Parathyroid adenoma (tissue), 2 donors: ENCODE data around the gene KRT1.
"Not testable (repeated sequence)": the region's sequence is repeated elsewhere in the genome, so short reads cannot be mapped to it uniquely, and the experiment has no call there.

Source experiments
- H2AFZ ChIP-seq: fragments of 300-600 bp; sonication (generic); one replicate; pipeline ENCODE4 v1.7.0; 2017; ENCODE audit warnings: antibody characterized with exemption, mild to moderate bottlenecking
- H3K27ac ChIP-seq: fragments of 300-600 bp; sonication (generic); one replicate; pipeline ENCODE4 v1.7.0; 2017
- H3K27me3 ChIP-seq: fragments of 300-600 bp; sonication (generic); one replicate; pipeline ENCODE4 v1.7.0; 2017; ENCODE audit warnings: low read length; ENCODE audit not compliant: control insufficient read depth, insufficient read depth
- H3K36me3 ChIP-seq: fragments of 300-600 bp; sonication (generic); one replicate; pipeline ENCODE4 v1.7.0; 2017; ENCODE audit warnings: low read length; ENCODE audit not compliant: control insufficient read depth, insufficient read depth
- H3K4me1 ChIP-seq: fragments of 300-600 bp; sonication (generic); one replicate; pipeline ENCODE4 v1.7.0; 2017; ENCODE audit warnings: control low read depth
- H3K4me2 ChIP-seq: fragments of 300-600 bp; sonication (generic); one replicate; pipeline ENCODE4 v1.7.0; 2017; ENCODE audit warnings: low read length
- H3K4me3 ChIP-seq: fragments of 300-600 bp; sonication (generic); one replicate; pipeline ENCODE4 v1.7.0; 2017; ENCODE audit warnings: low read depth, low read length
- H3K79me2 ChIP-seq: fragments of 300-600 bp; sonication (generic); one replicate; pipeline ENCODE4 v1.7.0; 2017; ENCODE audit warnings: control low read depth
- H3K9ac ChIP-seq: fragments of 300-600 bp; sonication (generic); one replicate; pipeline ENCODE4 v1.7.0; 2017; ENCODE audit warnings: mild to moderate bottlenecking
- H3K9me3 ChIP-seq: fragments of 300-600 bp; sonication (generic); one replicate; pipeline ENCODE4 v1.7.0; 2017; ENCODE audit warnings: low read length; ENCODE audit not compliant: control insufficient read depth
- CTCF ChIP-seq: fragments of 300-600 bp; sonication (generic); IDR thresholded peaks from one replicate; pipeline ENCODE4 v1.7.0; 2017; ENCODE audit warnings: antibody characterized with exemption, mild to moderate bottlenecking
- donor health status: primary hyperparathyroidism.

Gene KRT1

DNA sequence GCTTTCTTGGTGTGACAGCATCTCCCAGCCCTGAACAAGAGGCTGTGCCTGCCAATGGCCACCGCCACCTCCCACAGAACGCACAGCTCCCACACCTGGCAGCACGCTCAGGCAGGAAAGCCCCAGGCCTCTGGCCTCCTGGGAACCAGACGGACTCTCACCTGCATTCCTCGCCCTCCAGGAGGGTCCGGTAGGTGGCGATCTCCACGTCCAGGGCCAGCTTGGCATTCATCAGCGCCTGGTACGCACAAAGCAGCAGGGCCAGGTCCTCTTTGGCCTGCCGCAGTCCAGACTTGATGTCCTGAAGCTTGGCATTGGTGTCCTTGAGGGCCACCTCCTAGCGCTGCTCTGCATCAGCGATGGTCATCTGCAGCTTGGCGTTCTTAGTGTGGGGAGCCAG is 35.2 kb upstream of the KRT1 start:
- no peak for TF ChIP-seq CTCF
- H3K36me3 ChIP-seq = no peaks in the 10 kb centered on the region
- H3K4me1 ChIP-seq = no peaks in the 10 kb centered on the region
- H3K79me2 ChIP-seq = no peaks in the 10 kb centered on the region
- H3K9me3 ChIP-seq = no peaks in the 10 kb centered on the region
- H2AFZ ChIP-seq = no peak overlapping the region
- H3K4me3 ChIP-seq = no peak overlapping the region
- no peaks in the 10 kb centered on the region for H3K27me3 ChIP-seq
- no peak overlapping the region for H3K27ac ChIP-seq
- no peak overlapping the region for H3K9ac ChIP-seq
- no peak overlapping the region for H3K4me2 ChIP-seq

GRCh38 chr12:52714887-52715281 is 34.7 kb upstream of the KRT1 start:
- Histone ChIP-seq H3K4me3 (no peak overlapping the region), H3K27me3 (no peaks in the 10 kb centered on the region), H3K79me2 (no peaks in the 10 kb centered on the region), H3K9me3 (no peaks in the 10 kb centered on the region), H2AFZ (no peak overlapping the region), H3K4me1 (no peaks in the 10 kb centered on the region), H3K27ac (no peak overlapping the region), H3K36me3 (no peaks in the 10 kb centered on the region), H3K9ac (no peak overlapping the region), H3K4me2 (no peak overlapping the region)
- TF ChIP-seq CTCF = no peak

DNA sequence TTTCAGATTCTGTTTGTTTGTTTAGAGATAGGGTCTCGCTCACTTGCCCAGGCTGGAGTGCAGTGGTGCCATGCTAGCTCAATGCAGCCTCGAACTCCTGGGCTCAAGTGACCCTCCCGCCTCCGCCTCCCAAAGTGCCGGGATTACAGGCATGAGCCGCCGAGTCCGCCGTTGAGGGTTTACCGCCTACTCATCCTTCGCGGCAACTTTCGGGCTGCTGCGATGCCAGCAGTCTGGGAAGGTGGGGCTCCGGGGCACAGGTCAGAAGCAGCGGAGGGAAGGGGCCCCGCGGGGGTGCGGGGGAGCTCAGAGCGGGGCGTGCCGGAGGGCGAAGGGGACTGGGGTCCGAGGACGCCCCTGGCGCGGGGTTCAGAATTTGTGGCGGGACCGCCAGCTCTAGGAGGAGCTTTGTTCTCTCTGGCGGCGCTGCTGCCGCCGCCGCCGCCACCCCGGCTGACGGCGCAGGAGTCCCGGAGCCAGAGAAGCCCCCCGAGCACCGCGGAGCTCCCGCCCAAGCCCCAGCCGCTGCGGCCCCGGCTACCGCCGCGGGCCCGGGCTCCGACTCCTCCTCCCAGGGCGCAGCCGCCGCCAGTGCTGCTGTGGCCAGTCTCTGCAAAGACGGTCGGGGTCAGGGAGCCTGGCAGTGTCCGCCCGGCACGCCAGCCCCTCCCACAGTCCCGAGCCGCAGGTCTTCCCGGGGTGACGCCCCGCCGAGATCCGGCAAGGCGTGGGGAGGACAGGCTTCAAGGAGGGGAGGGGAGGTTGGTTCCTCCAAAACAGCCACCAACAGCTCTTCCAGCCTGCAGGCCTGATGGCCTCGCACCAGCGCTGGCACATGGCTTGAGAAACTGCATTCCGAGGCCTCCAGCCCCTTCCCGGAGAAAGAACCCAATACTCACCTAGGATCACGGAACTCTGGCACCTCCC is 34.0 kb upstream of the KRT1 start:
- Histone ChIP-seq H3K79me2 (no peaks in the 10 kb centered on the region), H3K4me3 (no peak overlapping the region), H2AFZ (peak overlapping the region; percentile 68), H3K36me3 (no peaks in the 10 kb centered on the region), H3K27ac (no peak overlapping the region), H3K9me3 (no peaks in the 10 kb centered on the region), H3K9ac (no peak overlapping the region), H3K4me1 (no peaks in the 10 kb centered on the region), H3K4me2 (peak overlapping the region; percentile 14), H3K27me3 (no peaks in the 10 kb centered on the region)
- no peak for TF ChIP-seq CTCF

DNA sequence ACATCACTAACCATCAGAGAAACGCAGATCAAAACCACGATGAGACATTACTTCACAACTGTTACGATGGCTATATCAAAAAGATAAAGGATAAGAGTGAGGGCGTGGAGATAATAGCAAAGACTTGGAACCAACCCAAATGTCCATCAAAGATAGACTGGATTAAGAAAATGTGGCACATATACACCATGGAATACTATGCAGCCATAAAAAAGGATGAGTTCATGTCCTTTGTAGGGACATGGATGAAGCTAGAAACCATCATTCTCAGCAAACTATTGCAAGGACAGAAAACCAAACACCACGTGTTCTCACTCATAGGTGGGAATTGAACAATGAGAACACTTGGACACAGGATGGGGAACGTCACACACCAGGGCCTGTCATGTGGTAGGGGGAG is 31.9 kb upstream of the KRT1 start:
- not testable (repeated sequence) for H3K36me3 ChIP-seq, H3K4me3 ChIP-seq, H3K27me3 ChIP-seq, H3K9ac ChIP-seq, H3K79me2 ChIP-seq, H3K4me2 ChIP-seq, H3K9me3 ChIP-seq, H3K4me1 ChIP-seq, H3K27ac ChIP-seq, H2AFZ ChIP-seq

- Histone ChIP-seq H2AFZ (no peak overlapping the region), H3K27me3 (no peaks in the 10 kb centered on the region), H3K4me2 (no peak overlapping the region)
Measured at GRCh38 chr12:52710730-52711129, 30.5 kb upstream of the KRT1 start.

More at GRCh38 chr12:52710730-52711129, 30.5 kb upstream of the KRT1 start:
- Histone ChIP-seq H3K27ac (no peak overlapping the region), H3K4me1 (no peaks in the 10 kb centered on the region), H3K9ac (no peak overlapping the region), H3K4me3 (no peak overlapping the region), H3K9me3 (no peaks in the 10 kb centered on the region), H3K79me2 (no peaks in the 10 kb centered on the region), H3K36me3 (no peaks in the 10 kb centered on the region)
- no peak for TF ChIP-seq CTCF
